Omental fat pad (tissue), 4 donors: ENCODE data around the gene DTNBP1. TPM values are rescaled to one million over a fixed set of nuclear protein-coding genes. Genes with fewer than 3 reads are reported as not detected.

Experiments
- ATAC-seq: fragments of 150-250 bp; one replicate; pipeline ENCODE4 v1.9.1; 2016; ENCODE audit warnings: mild to moderate bottlenecking, moderate library complexity; ENCODE audit not compliant: low FRiP score
- DNase-seq: peaks from one replicate; pipeline ENCODE4 v3.0.0-alpha.2; 2019; ENCODE audit warnings: low spot score
- total RNA-seq, 4 donors: library from RNA; depleted of rRNA; stranded (reverse); fragments of >200 nt; gene quantifications; one replicate each; pipeline ENCODE4 v1.1.0, GENCODE V29; 2016
- TF ChIP-seq, protein P1 (sequence below), 3 donors: fragments of 450-650 bp; IDR thresholded peaks; one replicate each; pipeline ENCODE4 v1.5.1; 2016 to 2017; ENCODE audit warnings: antibody characterized with exemption in 3 of 3, mild to moderate bottlenecking in 3 of 3, moderate library complexity in 2 of 3

DTNBP1 gene
- total RNA-seq, 4 donors from 2014 or later = 5.9 to 13.9 (median 10.4) TPM

DNA sequence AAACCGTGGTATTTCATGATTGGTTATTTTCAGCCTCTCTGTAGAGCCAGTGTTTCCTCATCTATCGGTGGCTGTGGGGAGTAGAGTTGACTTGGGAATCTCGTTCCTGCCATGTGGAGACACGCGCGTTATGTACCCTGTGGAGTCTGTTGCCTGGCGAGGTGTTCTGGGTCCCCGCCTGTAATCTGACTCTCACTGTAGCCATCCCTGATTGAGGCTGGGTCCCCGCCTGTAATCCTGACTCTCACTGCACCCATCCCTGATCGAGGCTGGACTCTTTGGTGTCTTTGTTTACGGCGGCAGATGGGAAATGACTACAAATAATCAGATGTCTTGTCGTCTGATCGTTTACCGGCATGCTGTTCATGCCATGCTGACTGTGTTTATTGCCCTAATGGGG is 153.9 kb downstream of the DTNBP1 start:
- TF ChIP-seq, protein P1, sequence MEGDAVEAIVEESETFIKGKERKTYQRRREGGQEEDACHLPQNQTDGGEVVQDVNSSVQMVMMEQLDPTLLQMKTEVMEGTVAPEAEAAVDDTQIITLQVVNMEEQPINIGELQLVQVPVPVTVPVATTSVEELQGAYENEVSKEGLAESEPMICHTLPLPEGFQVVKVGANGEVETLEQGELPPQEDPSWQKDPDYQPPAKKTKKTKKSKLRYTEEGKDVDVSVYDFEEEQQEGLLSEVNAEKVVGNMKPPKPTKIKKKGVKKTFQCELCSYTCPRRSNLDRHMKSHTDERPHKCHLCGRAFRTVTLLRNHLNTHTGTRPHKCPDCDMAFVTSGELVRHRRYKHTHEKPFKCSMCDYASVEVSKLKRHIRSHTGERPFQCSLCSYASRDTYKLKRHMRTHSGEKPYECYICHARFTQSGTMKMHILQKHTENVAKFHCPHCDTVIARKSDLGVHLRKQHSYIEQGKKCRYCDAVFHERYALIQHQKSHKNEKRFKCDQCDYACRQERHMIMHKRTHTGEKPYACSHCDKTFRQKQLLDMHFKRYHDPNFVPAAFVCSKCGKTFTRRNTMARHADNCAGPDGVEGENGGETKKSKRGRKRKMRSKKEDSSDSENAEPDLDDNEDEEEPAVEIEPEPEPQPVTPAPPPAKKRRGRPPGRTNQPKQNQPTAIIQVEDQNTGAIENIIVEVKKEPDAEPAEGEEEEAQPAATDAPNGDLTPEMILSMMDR (IDR thresholded peaks at IDR 0.05) = no peak
- ATAC-seq (no peak), DNase-seq (no peak)

DNA sequence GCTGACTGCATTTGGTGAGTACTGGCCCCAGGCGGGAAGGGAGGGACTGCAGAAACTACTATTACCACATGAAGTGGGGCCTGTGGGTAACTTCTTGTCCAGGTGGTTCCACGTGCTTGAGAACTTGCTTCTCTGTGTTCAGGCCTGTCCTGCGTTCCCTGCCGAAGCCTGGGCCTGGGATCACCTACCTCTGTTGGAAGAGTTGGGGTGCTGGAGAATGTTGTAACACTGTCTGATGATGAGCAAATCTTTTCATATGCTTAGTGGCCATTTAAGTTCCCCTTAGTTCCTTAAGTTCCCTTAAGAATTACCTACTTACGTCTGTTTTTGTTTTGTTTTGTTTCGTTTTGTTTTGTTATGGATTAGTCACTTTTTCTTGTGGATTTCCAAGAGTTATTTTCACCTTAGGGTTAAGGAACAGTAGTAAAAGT is 154.4 kb downstream of the DTNBP1 start:
- TF ChIP-seq, protein P1 (IDR thresholded peaks at IDR 0.05) = no peak
- DNase-seq (no peak), ATAC-seq (no peak)

DNA sequence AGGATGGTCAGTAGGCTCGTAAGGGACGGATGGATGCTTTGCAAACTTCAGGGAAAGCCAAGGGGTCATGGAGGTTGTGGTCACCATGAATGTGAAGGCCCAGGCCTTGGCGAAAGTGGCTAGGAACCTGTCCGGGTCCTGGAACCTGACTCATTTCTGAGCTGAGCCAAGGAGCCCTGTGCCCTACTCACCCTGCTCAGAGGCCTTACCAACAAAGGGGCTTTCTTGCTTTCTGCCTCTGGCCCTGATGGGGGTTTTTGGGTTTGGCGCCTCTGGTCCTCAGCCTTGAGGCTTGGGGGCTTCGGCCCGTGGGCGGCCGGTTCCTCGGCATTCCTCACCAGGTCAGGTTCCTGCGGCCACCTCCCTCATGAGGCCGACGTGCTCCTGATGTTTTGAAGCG is 155.1 kb downstream of the DTNBP1 start:
- no peak for DNase-seq
- TF ChIP-seq, protein P1 (IDR thresholded peaks at IDR 0.05) = no peak
- no peak for ATAC-seq

DNA sequence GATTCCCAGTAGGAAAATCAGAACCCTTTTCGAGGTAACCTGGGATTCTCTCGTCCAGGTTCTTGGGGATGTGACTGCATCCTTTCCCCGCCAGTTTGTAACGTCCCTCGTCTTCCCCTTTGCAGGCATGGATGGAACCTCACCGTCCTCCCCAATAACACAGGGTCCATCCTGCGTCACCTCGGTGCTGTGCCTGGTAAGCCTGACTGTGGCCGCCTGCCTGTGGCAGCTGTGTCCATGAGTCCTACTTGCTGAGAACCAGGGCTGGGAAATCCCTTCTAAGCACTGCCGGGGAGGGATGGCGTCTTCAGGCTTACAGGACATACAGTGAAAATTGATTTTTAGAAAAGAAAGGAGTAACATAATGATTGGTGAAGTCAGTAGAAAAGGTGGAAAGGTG is 155.6 kb downstream of the DTNBP1 start:
- TF ChIP-seq, protein P1 (IDR thresholded peaks at IDR 0.05) = no peak
- ATAC-seq = no peak
- DNase-seq = no peak

DNA sequence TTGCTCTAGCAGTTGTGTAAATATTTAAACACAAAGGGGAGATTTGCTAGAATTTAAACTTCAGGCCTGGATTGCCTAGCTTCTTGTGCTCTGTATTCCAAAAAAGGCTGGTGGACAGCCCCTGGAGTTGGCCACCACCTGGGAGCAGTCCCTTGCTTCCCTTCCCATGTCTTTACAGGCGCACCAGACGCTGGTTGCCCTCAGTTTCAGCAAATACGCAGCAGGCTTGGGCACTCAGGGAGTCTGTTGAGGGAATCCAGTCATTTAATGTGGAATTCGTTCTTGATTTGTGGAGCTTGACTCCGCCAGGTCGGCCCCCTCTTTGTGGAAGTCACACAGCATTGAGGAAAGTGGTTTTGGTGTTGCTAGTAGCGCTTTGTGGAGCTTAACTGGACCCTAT is 156.8 kb downstream of the DTNBP1 start:
- TF ChIP-seq, protein P1 (IDR thresholded peaks at IDR 0.05) = no peak
- DNase-seq (no peak), ATAC-seq (no peak)

DNA sequence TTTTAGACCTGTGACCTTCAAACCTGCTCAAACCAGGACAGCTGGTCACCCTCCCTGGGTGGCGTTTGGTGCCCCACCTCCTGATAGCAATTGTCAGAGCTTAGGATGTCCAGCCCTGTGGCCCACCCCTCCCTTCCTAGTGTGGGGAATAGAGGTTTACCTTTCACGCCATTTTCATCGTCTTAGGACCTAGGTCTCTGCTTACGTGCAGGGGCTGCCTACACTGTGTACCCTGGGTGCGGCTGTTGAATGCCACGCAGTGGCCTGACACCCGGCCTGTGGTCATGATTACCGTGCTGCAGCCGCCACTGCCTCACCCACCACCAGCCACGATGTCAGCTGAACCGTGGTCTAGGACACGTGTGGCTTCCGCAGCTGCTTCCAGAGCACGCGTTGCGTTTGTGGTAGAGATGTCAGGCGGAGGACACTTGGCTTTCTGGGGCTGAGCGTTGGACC is 157.3 kb downstream of the DTNBP1 start:
- ATAC-seq (no peak), DNase-seq (peak; percentile 8)
- TF ChIP-seq, protein P1 (IDR thresholded peaks at IDR 0.05) = no peak

DNA sequence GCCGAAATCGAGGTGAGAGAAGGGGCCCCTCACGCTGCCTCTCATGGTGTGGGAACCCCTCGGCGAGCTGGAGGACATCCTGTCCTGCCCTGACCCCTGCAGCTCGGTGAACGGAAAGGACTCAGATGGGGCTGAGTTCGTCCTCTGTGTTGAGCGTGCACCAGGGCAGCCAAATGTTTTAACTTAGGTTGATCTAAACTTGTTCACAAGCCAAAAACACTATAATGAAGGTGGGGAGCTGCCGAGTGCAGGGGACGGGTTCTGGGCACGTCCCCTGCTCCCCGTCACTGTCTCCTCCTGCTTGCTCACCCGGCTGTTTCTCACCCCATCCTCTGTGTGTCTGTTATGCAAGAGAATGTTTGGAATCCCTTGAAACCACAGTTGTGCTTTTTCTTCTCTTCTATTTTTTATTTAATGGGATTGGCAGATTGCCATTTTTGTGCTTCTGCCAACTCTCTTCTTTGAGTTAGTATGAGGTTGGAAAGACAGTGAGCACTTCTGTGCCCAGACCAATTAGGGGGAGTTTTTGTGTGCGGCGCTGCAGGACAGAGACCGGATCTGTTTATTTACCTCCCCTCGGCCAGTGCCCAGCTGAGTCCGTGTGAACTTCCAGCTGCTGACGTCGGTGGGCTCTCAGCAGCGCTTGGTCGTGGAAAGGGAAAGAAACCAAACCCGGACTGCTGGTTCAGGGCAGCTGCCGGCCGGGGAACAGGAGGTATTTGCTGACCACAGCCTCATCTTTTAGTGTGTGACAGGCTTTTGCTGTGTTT is 158.1 kb downstream of the DTNBP1 start:
- ATAC-seq = peak; percentile 49

More for the DNA sequence above, 158.1 kb downstream of the DTNBP1 start:
- DNase-seq = peak; percentile 22
- TF ChIP-seq, protein P1 (IDR thresholded peaks at IDR 0.05) = no peak
